Placental epithelial cell (primary cell): ENCODE results near the gene CYREN. TPM values are rescaled to one million over a fixed set of nuclear protein-coding genes. Genes with fewer than 3 reads are reported as not detected.
A peak's percentile ranks its signal among the peaks of the same experiment; 100 is the strongest.

Experiments
- small RNA-seq: library from RNA; depleted of rRNA; stranded (forward); fragments of <200 nt; gene quantifications from one replicate; pipeline ENCODE3, GENCODE V24; 2012
- total RNA-seq: library from RNA; depleted of rRNA; stranded (reverse); fragments of >200 nt; gene quantifications from 2 replicates; pipeline ENCODE4 v1.2.3, GENCODE V29; 2012

CYREN gene, protein sequence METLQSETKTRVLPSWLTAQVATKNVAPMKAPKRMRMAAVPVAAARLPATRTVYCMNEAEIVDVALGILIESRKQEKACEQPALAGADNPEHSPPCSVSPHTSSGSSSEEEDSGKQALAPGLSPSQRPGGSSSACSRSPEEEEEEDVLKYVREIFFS
- total RNA-seq = 64.5 and 65.6 TPM in 2 replicates

GRCh38 chr7:135170274-135170997 is at the start of gene CYREN:
Gene CYREN (minus strand): TSS chr7:135170707. CDS start chr7:135168922, 1,785 bp downstream.

GRCh38 chr7:135211179-135211945 is 40.9 kb upstream of the CYREN start, which contains the start of gene WDR91:
Gene WDR91 (minus strand): TSS chr7:135211526. CDS start chr7:135211502, 24 bp downstream.

GRCh38 chr7:135147899-135148721 is 22.4 kb downstream of the CYREN start, which contains the start of gene TMEM140:
Gene TMEM140 (plus strand): TSS chr7:135148072. CDS start chr7:135164442, 16,370 bp downstream.

Small RNAs within 50 kb of the gene (small RNA-seq; reads per million reads assigned to genes)
- 0.52 reads per million, percentile 29 among the genes with 10 or more reads in this experiment for gene MIR6509

Other genes starting within 250 kb of the CYREN start
- gene AGBL3, start 184.2 kb downstream of the CYREN start, total RNA-seq = 0.11 and 0.39 TPM in 2 replicates
- 0.39 TPM in 1 of 2 replicates, not detected in the other for gene TMEM140, start 22.6 kb downstream of the CYREN start, total RNA-seq
- 15.2 and 16.1 TPM in 2 replicates for gene WDR91, start 40.8 kb upstream of the CYREN start, total RNA-seq
- gene STRA8, start 63.1 kb upstream of the CYREN start, total RNA-seq = not detected in 2 replicates